DMS53 (cell line): Measurements from ENCODE around the gene ANKRD13D.
"Not testable (repeated sequence)": the region's sequence is repeated elsewhere in the genome, so short reads cannot be mapped to it uniquely, and the experiment has no call there.

Source experiments
- DNase-seq: peaks from one replicate; lab custom pipeline; 2025; lab: John Stamatoyannopoulos, UW

Gene ANKRD13D

DNA sequence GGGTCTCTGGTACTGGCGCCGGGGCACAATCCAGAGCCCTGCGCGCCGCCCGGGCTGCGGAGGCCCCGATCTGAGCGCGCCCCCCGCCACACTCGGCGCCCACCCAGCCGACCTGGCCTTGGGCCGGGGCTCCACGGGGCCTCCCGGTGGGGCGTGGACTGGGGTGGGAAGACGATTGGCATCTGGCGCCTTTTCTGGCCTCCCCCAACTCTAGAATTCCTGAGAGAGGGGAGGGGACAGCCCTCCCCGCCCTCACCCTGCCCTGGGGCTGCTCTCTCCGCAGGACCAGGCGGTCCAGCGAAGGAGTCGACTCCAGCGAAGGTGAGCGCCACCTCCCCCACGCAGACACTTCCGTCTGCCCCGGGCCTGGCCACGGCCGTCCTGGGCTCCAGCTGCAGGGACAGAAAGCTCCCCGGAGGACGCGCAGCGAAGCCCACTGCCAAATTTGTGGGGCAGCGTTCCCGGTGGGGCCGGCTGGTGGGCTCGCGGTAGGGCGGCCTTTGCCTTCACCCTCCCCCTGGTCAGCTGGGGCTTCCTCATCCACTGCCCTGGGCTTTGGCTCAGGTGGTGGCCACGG lies 14.8 kb downstream of the ANKRD13D start:
- DNase-seq: peak; percentile 80

- DNase-seq: no peak
These were observed 15.5 kb downstream of the ANKRD13D start for GRCh38 chr11:67304511-67305113.

GRCh38 chr11:67306769-67307544 lies 17.9 kb downstream of the ANKRD13D start:
- DNase-seq: no peak

- no peak for DNase-seq
These were observed 18.5 kb downstream of the ANKRD13D start for GRCh38 chr11:67307545-67308001.

- DNase-seq: no peak
These were observed 19.1 kb downstream of the ANKRD13D start for GRCh38 chr11:67308031-67308866.

DNA sequence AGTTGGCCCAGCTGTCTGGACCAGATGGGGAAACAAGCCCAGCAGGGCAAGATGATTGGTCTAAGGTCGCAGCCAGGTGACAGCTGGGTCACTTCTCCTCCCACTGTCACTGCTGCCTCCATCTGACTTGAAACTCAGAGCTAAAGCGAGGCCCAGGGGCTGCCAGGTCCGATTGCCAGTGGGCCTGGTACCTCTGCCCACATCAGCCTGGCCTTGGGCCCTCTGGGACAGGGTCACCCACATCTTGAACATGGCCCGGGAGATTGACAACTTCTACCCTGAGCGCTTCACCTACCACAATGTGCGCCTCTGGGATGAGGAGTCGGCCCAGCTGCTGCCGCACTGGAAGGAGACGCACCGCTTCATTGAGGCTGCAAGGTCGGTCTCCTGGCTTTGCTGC lies 20.1 kb downstream of the ANKRD13D start:
- no peak for DNase-seq

DNA sequence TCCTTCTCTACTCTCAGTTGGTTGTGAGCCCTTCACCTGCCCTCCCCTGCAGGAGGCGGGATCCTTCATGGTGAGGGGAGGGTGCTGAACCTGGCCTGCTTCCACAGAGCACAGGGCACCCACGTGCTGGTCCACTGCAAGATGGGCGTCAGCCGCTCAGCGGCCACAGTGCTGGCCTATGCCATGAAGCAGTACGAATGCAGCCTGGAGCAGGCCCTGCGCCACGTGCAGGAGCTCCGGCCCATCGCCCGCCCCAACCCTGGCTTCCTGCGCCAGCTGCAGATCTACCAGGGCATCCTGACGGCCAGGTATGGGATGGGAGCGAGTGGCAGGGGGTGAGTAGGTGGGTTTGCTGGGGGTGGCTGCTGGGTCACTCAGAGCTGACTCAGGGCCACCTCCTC lies 20.6 kb downstream of the ANKRD13D start:
- no peak for DNase-seq

DNA sequence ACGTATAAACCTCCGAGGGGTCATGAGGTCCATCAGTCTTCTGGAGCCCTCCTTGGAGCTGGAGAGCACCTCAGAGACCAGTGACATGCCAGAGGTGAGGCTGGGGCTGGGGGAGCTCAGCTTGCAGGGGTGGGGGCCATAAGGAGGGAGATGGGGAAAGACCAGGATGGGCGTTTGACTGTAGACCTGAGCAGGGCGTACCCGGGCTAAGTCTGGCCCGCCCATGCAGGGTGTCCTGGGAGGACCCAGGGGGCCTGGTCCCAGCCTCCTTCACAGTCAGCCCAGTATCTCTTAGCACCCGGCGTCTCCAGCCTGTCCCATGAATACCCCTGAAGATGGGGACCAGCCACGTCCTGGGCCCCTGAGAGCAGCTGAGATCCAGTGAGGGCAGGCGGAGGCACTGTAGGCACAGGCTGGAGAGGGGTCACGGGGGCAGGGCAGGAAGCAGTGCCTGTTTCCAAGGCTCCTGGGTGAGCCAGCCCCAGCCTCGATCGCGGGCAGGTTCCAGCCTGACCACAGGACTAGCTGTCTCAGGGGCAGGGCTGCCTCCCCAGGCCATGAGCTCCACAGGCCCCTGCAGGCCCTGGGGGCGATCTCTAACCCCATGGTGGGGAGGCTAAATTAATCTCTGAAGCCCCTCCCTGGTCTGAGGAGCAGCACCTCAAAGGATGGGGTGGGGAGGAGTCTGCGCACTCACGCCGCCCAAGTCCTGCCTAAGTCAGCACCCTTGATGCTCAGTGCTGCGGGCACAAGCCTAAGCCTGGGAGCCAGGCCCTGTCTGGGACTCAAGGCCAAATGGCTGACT lies 21.3 kb downstream of the ANKRD13D start:
- no peak for DNase-seq

DNA sequence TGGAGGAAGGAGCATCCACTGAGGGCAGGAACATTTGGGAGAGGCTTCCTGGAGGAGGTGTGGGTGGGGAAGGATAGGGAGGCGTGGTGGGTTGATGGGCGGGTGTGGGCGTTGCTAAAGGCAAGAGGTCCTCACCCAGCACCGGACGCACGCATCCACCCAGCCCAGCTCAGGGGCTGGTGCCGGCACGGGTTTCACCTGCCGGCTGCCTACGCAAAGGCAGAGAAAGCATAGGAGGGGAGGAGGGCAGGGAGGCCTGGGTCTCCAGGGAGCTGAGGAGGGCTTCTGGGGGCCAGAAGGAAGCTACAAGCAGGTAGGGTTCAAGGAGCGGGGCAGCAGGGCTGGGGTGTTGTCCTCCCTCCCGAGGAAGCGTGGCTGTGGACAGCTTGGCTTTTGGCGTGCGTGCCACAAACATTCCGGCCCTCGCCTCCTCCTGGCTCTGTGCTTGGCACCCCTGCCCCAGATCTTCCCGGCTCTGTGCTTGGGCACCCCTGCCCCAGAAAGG lies 22.0 kb downstream of the ANKRD13D start:
- no peak for DNase-seq

DNA sequence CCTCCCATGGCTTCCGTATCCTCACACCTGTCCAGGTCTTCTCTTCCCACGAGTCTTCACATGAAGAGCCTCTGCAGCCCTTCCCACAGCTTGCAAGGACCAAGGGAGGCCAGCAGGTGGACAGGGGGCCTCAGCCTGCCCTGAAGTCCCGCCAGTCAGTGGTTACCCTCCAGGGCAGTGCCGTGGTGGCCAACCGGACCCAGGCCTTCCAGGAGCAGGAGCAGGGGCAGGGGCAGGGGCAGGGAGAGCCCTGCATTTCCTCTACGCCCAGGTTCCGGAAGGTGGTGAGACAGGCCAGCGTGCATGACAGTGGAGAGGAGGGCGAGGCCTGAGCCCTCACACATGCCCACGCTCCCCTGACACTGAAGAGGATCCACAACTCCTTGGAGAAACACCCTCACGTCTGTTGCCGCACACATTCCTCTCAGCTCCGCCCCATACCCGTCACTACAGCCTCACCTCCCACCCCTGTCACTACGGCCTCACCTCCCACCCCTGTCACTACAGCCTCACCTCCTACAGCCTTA lies 22.5 kb downstream of the ANKRD13D start:
- no peak for DNase-seq

DNA sequence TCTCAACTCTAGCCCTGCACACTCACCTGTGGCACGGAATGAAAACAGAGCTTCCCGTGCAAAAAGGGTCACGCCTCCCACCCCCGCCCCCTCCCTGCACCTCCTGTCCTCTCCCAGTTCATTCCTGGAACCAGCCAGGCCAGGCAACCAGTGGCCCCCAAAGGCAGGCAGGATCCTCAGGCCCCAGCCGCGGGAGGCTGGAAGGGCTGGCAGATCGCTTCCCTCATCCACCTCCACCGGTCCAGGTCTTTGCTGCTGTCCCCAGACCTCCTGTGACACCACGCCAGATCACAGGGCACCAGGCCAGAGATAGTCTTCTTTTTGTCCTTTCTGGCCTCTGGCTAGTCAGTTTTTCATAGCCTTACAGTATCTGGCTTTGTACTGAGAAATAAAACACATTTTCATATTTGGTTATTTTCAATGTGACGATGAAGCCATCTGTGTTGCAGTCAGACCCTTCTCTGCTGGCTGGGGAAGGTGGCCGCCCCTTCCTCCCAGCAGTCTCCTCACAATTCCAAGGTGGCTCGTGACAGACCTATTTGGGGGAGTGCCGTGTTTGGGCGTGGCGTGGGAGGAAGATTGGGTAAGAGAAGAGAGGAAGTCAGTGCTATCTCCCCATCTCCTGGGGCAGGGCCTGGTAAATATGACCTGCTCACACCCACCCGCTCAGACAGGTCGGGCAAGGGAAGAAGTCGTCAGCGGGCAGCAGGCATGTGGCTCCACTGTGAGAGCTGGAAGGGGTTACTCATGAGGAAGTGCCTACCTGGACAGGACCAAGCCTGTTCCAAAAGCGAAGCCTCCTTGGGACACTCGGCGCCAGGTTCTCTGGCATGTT lies 23.3 kb downstream of the ANKRD13D start:
- DNase-seq: no peak

GRCh38 chr11:67313125-67313890 lies 24.2 kb downstream of the ANKRD13D start:
- DNase-seq: no peak

- DNase-seq: no peak
These were observed 25.1 kb downstream of the ANKRD13D start for GRCh38 chr11:67314218-67314617.

DNA sequence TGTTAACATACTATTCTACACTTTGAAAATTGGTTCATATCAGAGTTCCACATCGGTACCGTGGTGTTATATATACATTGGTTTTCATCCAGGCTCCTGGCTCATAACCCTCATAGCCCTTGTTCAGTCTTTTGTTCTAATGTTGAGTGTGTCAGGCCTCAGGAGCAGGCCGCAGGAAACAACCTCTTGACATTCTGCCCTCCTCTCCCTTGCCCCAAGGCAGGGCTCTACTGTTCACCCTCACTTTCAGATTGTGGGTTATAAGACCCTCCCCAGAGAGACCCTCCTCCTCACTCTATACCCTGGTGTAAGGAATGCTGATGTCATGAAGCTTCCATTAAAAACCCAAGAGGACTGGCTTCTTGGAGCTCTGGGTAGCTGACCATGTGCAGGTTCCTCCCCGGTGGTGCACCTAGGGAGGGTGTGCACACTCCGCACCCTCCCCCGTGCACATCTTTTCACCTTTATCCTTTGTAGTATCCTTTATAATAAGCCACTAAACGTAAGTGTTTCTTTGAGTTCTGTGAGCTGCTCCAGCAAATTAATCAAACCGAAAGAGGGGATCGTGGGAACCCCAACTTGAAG lies 26.3 kb downstream of the ANKRD13D start:
- DNase-seq: peak; percentile 54

DNA sequence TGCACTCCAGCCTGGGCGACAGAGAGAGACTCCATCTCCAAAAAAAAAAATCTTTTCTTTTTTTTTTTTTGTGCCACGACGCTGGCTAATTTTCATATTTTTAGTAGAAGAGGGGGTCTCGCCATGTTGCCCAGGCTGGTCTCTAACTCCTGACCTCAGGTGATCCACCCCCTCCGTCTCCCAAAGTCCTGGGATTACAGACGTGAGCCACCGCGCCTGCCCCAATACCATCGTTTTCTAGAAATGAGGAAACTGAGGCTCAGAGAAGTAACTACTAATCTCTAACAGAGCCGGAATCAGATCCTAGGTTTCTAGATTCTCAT lies 27.7 kb downstream of the ANKRD13D start:
- no peak for DNase-seq

DNA sequence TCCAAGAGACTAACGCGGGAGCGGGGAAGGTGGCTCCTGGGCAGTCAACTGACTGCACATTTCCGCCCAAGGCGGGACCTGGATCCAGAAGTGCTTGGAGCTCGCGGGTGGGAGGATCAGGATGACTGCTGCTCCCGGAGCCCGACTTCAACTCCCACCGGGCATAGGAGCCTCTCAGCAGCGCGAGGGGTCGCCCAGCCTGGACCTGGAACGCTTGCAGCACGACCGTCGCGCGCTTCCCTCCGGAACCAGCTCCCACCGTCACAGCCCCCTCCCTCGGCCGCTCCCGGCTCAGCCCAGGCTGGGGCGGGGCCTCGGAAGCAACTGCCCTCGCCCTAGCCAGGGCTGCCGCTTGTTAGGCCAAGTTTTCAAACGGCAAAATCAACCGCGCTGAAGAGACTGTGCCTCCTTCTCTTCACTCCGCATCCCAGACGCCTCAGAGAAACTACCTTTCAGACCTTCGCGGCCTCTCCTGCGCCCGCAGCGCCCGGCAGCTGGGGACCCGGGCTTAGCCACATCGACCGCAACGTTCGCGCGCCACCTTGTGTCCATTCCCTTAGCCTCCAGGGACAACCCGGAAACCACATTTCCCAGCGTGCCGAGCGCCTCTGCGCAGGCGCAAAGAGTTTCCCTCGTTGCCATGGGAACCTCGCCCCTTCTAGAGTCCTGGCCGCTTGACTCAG lies 28.2 kb downstream of the ANKRD13D start:
- DNase-seq: peak; percentile 99

GRCh38 chr11:67317888-67318555 lies 28.9 kb downstream of the ANKRD13D start:
- DNase-seq: peak; percentile 88

DNA sequence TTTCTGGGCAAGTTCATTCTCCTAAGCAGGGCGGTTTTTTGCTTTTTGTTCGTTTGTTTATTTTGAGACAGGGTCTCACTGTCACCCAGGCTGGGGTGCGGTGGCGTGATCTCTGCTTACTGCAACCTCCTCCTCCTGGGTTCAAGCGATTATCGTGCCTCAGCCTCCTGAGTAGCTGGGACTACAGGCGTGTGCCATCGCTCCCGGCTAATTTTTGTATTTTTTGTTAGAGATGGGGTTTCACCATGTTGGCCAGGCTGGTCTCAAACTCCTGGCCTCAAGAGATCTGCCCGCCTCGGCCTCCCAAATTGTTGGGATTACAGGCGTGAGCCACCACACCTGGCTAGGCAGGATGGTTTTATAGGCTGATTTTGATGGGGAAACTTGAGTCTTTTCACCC lies 29.8 kb downstream of the ANKRD13D start:
- DNase-seq: not testable (repeated sequence)
